Spleen (tissue), 11 donors: ENCODE measurements around the gene TTC27. TPM values are rescaled to one million over a fixed set of nuclear protein-coding genes. Genes with fewer than 3 reads are reported as not detected.

Experiments
- DNase-seq: peaks from one replicate; pipeline ENCODE4 v3.0.0-alpha.2; 2020
- H3K27ac ChIP-seq, 8 donors: fragments of 200-600 bp; sonication (generic) in 7 of 8; 1 replicate in 4 of 8; 2 replicates in 4 of 8; pipeline versions ENCODE4 v1.5.0 to v1.8.0; 2016 to 2021; ENCODE audit warnings: inconsistent platforms in 4 of 8, mild to moderate bottlenecking in 4 of 8, moderate library complexity in 1 of 8
- H3K27me3 ChIP-seq, 7 donors: fragments of 200-600 bp; sonication (generic) in 6 of 7; replicated peaks in 1 of 7; 1 replicate in 4 of 7; 2 replicates in 3 of 7; pipeline versions ENCODE4 v1.5.0 to v1.8.0; 2016 to 2021; ENCODE audit warnings: inconsistent platforms in 3 of 7, mild to moderate bottlenecking in 1 of 7
- H3K36me3 ChIP-seq, 6 donors: fragments of 200-600 bp; sonication (generic) in 5 of 6; 1 replicate in 4 of 6; 2 replicates in 2 of 6; pipeline versions ENCODE4 v1.5.0 to v1.8.0; 2016 to 2021; ENCODE audit warnings: inconsistent platforms in 2 of 6
- H3K4me1 ChIP-seq, 6 donors: fragments of 200-600 bp; sonication (generic) in 5 of 6; 1 replicate in 3 of 6; 2 replicates in 3 of 6; pipeline versions ENCODE4 v1.5.0 to v1.8.0; 2016 to 2021; ENCODE audit warnings: inconsistent platforms in 3 of 6
- H3K4me3 ChIP-seq, 8 donors: fragments of 200-600 bp; sonication (generic) in 7 of 8; 1 replicate in 4 of 8; 2 replicates in 4 of 8; pipeline versions ENCODE4 v1.5.0 to v1.8.0; 2016 to 2021; ENCODE audit warnings: inconsistent platforms in 4 of 8, mild to moderate bottlenecking in 4 of 8, moderate library complexity in 2 of 8
- H3K9me3 ChIP-seq, 8 donors: fragments of 200-600 bp; sonication (generic) in 7 of 8; 1 replicate in 4 of 8; 2 replicates in 4 of 8; pipeline versions ENCODE4 v1.5.0 to v1.8.0; 2016 to 2021; ENCODE audit warnings: inconsistent platforms in 4 of 8
- POLR2A ChIP-seq, 3 donors: fragments of 450-650 bp; IDR thresholded peaks; one replicate each; pipeline ENCODE4 v1.5.1; 2017; ENCODE audit warnings: antibody characterized with exemption in 3 of 3, mild to moderate bottlenecking in 1 of 3
- POLR2AphosphoS5 ChIP-seq, 3 donors: sonication (generic); formaldehyde crosslinking; IDR thresholded peaks; one replicate each; pipeline ENCODE4 v1.5.1; 2017; ENCODE audit warnings: antibody characterized with exemption in 3 of 3
- WGBS, 5 donors: extraction: QIAGEN DNeasy Blood & Tissue Kit in 3 of 5; methylation state at CpG; one replicate each; pipeline versions ENCODE4 v1.1.5 to v1.1.7; 2013 to 2018; 5-methylcytosine and 5-hydroxymethylcytosine counted together
- intact Hi-C: fragments of 100-400 bp; cut with DNase I; formaldehyde crosslinking; loops from one replicate; pipeline ENCODE4 v1.15.0; 2023; ENCODE audit warnings: low total_unique reads
- polyA plus RNA-seq, 3 donors: library from polyadenylated mRNA; stranded (reverse); fragments of 200-250 nt; gene quantifications; one replicate each; pipeline ENCODE4 v1.2.1, GENCODE V29; 2013
- total RNA-seq, 7 donors: library from RNA; depleted of rRNA in 3 of 7; stranded (reverse); fragments of >200 nt in 3 of 7; fragmentation: NEBNext Ultra II Directional in 4 of 7; extraction: Animal tissue kit (Norgen Biotek cat#: 25700) in 4 of 7; gene quantifications; one replicate each; pipeline versions ENCODE4 v1.1.0 to v1.2.1, GENCODE V29; 2016 to 2021
- TF ChIP-seq, protein P1 (sequence below), 11 experiments: fragments of 200-600 bp in 7 of 11; fragments of 450-650 bp in 4 of 11; sonication (generic) in 4 of 11; IDR thresholded peaks in 8 of 11; conservative IDR thresholded peaks in 3 of 11; 1 replicate in 7 of 11; 2 replicates in 4 of 11; pipeline versions ENCODE4 v1.4.0 to v1.8.0; 2016 to 2021; ENCODE audit warnings: antibody characterized with exemption in 11 of 11, inconsistent platforms in 4 of 11, mild to moderate bottlenecking in 1 of 11
- donor health status: healthy with polysubstance abuse.
- donor health status: DM: no; HTN: no; CAD: no; lungs with moderate emphysema.
- donor health status: DM: no; HTN: no; CAD: no.
- donor health status: Bipolar disorder and iron deficiency.
- donor health status: healthy.
- donor health status: DM: no; HTN: no; CAD: no.
- donor health status: DM: yes; HTN: yes; CAD: no.

The TTC27 gene
- total and polyA plus RNA-seq, 10 donors: 9.0 to 28.5 (median 20.6) TPM

DNA sequence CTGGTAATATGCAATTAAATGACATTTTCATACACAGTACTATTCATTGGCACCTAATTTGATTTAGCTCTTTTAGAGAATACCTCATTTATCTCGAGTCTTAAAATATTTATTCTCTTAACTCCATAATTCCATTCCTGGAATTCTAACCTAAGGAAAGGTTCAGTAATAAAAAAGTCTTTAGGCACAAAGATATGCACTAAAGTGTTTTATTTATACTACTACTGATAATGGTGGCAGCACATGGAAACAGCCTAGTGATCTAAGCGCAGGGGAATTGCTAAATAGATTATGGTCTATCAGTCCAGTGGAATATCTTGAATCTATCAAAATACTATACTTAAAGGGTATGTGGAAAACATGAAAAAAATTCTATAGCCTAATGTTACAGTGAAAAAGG lies 176.4 kb downstream of the TTC27 start:
- WGBS, 5 donors: 94 to 99% (median 96%) methylated on average over 2 of the region's 2 CpGs
- TF ChIP-seq POLR2AphosphoS5 (IDR thresholded peaks at IDR 0.05) (no peak), POLR2A (IDR thresholded peaks at IDR 0.05) (no peak)
- TF ChIP-seq, protein P1, sequence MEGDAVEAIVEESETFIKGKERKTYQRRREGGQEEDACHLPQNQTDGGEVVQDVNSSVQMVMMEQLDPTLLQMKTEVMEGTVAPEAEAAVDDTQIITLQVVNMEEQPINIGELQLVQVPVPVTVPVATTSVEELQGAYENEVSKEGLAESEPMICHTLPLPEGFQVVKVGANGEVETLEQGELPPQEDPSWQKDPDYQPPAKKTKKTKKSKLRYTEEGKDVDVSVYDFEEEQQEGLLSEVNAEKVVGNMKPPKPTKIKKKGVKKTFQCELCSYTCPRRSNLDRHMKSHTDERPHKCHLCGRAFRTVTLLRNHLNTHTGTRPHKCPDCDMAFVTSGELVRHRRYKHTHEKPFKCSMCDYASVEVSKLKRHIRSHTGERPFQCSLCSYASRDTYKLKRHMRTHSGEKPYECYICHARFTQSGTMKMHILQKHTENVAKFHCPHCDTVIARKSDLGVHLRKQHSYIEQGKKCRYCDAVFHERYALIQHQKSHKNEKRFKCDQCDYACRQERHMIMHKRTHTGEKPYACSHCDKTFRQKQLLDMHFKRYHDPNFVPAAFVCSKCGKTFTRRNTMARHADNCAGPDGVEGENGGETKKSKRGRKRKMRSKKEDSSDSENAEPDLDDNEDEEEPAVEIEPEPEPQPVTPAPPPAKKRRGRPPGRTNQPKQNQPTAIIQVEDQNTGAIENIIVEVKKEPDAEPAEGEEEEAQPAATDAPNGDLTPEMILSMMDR (IDR thresholded peaks at IDR 0.05 in 8 of 11, conservative IDR thresholded peaks at IDR 0.05 in 3 of 11): no peak

DNA sequence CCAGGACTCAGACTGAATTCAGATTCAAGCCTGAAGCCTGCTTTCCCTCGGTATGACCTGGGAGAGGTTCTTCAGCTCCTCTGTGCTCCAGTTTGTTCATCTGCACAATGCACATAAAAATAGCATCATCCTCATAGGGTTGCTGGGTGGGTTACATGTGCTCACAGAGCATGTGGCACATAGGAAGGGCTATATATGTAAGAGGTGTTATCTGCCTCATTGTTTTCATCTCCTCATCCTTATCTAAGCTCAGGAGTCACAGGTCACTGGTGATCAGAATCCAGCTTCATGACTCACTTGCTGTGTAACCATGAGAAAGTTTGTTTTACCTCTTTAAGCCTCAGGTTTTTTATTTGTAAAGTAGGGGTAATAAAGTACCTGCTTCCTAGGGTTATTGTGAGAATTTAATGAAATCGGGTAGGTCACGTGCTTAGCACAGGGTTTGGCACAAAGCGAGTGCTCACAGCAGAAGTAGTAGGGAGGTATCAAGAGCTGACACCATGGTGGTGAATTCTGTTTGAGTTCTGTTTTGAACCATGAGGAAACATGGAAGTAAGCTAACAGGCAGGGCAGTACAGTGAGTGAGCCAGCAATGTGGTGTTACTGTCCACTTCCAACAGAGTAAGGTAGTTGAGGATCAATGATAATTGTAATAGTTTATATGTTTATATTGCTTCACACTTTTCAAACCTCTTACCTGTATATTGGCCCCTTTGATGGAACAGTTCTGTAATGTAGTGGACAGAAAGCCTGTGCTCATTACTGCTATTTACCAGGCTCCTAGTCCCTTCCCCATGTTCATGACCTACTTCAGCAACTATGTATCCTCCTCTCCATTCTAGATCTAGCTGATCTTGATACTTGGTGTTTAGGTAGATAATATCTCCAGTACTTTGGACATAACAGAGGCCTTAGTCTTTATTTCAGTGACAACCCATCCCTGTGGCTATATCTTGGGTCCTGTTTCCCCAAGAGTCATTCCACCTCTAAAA lies 177.6 kb downstream of the TTC27 start:
- DNase-seq: no peak
- peaks cover 0 to 24% (median 2%) of the 10 kb centered on the region in 6 donors for H3K36me3 ChIP-seq
- no peak overlapping the region for H3K4me3 ChIP-seq
- no peak overlapping the region for H3K27ac ChIP-seq
- H3K9me3 ChIP-seq: no peaks in the 10 kb centered on the region
- WGBS, 5 donors: 91 to 95% (median 93%) methylated on average over 4 of the region's 4 CpGs
- no peaks in the 10 kb centered on the region for H3K27me3 ChIP-seq
- intact Hi-C loops: no loop called here
- TF ChIP-seq, protein P1 (IDR thresholded peaks at IDR 0.05 in 8 of 11, conservative IDR thresholded peaks at IDR 0.05 in 3 of 11): no peak
- no peak for TF ChIP-seq POLR2AphosphoS5 (IDR thresholded peaks at IDR 0.05)
- TF ChIP-seq POLR2A (IDR thresholded peaks at IDR 0.05): no peak
- H3K4me1 ChIP-seq: no peaks in the 10 kb centered on the region

More for the DNA sequence above, 176.4 kb downstream of the TTC27 start:
- Histone ChIP-seq H3K4me1 (no peaks in the 10 kb centered on the region), H3K36me3 (peaks cover 0 to 19% (median 2%) of the 10 kb centered on the region in 6 donors), H3K27ac (no peak overlapping the region), H3K4me3 (no peak overlapping the region), H3K27me3 (no peaks in the 10 kb centered on the region), H3K9me3 (no peaks in the 10 kb centered on the region)
- no peak for DNase-seq
- intact Hi-C loops: no loop called here

- 79 to 95% (median 85%) methylated on average over 1 of the region's 1 CpG for WGBS, 5 donors
Observed at GRCh38 chr2:32806857-32807256, 179.0 kb downstream of the TTC27 start.

More at GRCh38 chr2:32806857-32807256, 179.0 kb downstream of the TTC27 start:
- no peaks in the 10 kb centered on the region for H3K9me3 ChIP-seq
- no peaks in the 10 kb centered on the region for H3K27me3 ChIP-seq
- H3K4me1 ChIP-seq: no peaks in the 10 kb centered on the region
- intact Hi-C loops: no loop called here
- no peak overlapping the region for H3K27ac ChIP-seq
- H3K4me3 ChIP-seq: no peak overlapping the region
- DNase-seq: no peak
- TF ChIP-seq POLR2A (IDR thresholded peaks at IDR 0.05) (no peak), POLR2AphosphoS5 (IDR thresholded peaks at IDR 0.05) (no peak)
- TF ChIP-seq, protein P1 (IDR thresholded peaks at IDR 0.05 in 8 of 11, conservative IDR thresholded peaks at IDR 0.05 in 3 of 11): no peak
- peaks cover 0 to 39% (median 7%) of the 10 kb centered on the region in 6 donors for H3K36me3 ChIP-seq
